ENCODE measurements around the gene GPSM1.
"Not testable (repeated sequence)": the region's sequence is repeated elsewhere in the genome, so short reads cannot be mapped to it uniquely, and the experiment has no call there.

- not testable (repeated sequence) for TF ChIP-seq CTCF (conservative IDR thresholded peaks at IDR 0.05 in 1 of 2, IDR thresholded peaks at IDR 0.05 in 1 of 2; ENCODE audit: extremely low read depth in 1 of 2, insufficient read depth in 1 of 2, low read depth in 1 of 2, low read length in 2 of 2); EZH2 (IDR thresholded peaks at IDR 0.05; ENCODE audit: borderline replicate concordance, low read length)
Measured at GRCh38 chr9:136319955-136320354, 7.4 kb upstream of the GPSM1 start.

Data from mammary epithelial cell (primary cell).